ENCODE results near the gene NOVA1.
A peak's percentile ranks its signal among the peaks of the same experiment; 100 is the strongest.

NOVA1 gene

GRCh38 chr14:26589925-26590324 lies 7.9 kb downstream of the NOVA1 start:
- no peak for DNase-seq

- no peak for DNase-seq
Observed at GRCh38 chr14:26577711-26578110, 20.1 kb downstream of the NOVA1 start.

GRCh38 chr14:26554069-26554772 lies 43.6 kb downstream of the NOVA1 start:
- no peak for DNase-seq

DNA sequence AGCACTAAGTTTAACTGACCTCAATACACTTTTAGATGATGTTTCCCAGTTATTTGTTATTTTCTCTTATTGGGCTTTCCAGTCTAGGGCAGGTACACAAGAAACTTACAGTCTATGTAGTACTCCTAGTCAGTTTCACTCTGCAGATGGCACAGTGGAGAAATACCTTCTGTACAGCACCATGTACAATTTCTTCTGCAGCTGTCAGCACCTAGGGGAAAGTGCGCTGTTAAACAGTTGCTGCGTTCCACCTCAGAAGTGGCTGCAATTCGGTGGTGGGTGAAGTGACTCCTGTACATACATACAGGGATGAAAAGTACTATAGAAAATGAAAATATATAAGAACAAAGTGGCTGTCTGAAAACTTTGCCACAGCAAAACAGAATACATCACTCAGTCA lies 48.3 kb downstream of the NOVA1 start:
- no peak for DNase-seq

GRCh38 chr14:26548406-26548805 lies 49.4 kb downstream of the NOVA1 start:
- DNase-seq: no peak

- no peak for DNase-seq
Observed at GRCh38 chr14:26538176-26538575, 59.7 kb downstream of the NOVA1 start.

DNA sequence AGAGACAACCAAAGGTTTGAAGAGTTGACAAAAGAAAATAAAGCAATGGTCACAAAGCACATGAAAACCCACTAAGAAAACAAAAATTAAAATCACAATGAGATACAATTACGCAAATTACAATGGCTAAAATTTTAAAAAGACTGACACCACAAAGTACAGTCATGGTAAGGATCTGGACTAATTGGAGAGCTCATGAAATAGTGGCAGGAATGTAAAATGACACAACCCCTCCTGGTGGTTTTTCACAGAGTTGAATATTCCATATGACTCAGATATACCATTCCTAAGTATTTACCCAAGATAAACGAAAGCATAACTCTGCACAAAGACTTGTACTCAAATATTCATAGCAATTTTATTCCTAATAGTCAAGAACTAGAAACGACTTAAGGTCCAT lies 65.9 kb downstream of the NOVA1 start:
- DNase-seq: no peak

DNA sequence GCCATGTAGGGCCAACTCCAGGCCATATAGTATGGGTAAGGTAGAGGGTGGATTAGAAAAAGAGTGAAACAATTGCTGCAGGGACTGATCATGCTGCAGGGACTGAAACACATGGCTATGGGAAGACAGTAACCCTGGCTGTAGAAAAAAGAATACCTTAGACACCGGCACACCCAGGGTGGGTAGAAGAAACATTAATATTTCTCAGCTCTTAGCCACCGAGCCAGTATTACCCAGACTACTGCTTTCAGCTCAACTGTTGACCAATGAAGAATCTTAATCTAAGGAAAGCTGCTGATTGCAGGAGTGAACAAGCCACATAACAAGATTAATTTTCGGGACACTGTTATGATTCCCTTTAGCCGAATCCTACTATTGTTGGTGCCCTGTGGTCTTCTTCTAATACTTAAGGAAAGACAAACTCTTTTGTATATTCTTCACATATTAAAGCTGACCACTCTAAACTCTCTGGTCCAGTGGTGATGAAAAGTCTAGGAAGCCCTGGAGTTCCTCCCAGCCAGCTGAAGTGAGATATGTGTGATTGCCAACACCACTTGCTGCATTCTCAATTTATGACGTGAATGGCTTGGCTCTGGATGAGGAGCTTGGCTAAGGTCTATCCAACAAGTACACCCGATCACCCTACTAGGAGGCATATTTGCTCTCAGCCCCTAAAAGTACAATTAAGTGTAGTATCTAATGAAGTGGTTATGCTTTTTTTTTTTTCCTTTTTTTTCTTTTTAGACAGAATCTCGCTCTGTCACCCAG lies 69.2 kb downstream of the NOVA1 start:
- DNase-seq: no peak

GRCh38 chr14:26527095-26527494 lies 70.7 kb downstream of the NOVA1 start:
- DNase-seq: no peak

DNA sequence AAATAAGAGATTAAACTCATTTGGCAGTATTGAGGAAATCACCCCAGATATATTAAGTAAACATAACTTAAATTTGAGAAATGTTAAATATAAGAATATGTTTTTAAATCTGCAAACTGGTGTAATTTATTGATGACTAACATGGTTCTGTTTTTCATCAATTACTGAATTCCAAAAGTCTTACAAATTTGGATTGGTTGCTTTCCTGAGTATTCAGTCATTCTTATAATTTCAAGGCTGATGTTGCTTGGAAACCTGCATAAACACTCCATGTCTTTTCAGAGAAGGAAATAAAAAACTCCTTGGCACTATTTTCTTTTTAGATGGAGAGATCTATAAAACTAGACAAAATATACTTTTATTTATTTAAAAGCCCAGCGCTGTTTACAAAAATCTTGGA lies 71.7 kb downstream of the NOVA1 start:
- DNase-seq: no peak

GRCh38 chr14:26525085-26525484 lies 72.7 kb downstream of the NOVA1 start:
- DNase-seq: no peak

GRCh38 chr14:26522967-26523366 lies 74.9 kb downstream of the NOVA1 start:
- no peak for DNase-seq

DNA sequence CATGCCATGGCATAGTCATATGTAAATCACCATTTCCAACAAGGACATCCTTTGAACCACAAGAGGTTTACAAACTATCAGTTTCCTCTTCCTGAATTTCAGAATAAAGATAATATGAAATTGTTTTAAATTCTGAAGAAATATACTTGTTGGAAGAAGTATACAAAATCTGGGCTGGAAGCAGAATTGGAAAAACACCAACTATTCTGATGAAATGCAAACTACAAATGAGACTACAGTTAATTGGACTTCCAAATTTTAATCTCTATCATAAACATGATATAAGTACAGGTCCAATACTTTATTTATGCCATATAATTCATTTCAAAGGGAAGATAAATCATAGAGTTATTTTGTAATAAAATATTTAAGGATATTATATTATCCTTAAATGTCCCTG lies 80.1 kb downstream of the NOVA1 start:
- no peak for DNase-seq

DNA sequence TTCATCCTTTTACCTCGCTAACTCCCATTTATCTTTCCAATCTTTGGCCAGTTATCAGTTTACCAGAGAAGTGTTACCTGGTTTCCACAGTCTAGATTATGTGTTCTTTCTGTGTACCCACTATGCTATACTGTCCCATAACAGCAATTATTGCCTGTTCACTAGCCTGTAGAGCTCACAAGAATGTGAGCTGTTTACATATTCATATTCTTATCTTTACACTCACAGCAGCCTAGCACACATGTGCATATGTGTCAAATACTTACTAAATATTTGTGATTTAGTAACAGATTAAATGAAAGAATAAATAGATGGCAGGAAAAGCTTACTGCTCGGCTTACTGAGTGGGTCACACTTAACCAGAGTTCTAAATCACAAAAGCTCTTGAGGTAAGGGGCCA lies 97.8 kb downstream of the NOVA1 start:
- no peak for DNase-seq

DNA sequence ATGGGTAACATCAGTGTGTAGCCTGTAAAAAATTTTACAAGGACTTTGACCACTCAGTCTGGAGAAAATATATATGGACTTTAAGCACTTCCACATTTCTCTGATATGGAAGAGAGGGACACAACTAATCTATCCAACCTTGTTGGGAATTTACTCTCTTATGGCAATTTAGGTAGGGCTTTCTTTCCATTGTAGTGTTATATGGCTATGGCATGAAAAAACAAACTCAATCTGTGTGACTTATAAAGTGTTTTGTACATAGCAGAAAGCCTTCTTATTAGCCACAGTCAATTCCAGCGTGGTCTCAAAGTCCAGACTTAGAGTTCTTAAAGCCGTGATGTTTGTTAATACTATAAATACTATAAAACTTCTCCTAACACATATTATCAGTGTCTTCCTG lies 98.3 kb downstream of the NOVA1 start:
- DNase-seq: no peak

- DNase-seq: no peak
Observed at GRCh38 chr14:26486922-26487321, 110.9 kb downstream of the NOVA1 start.

- no peak for DNase-seq
Observed at GRCh38 chr14:26484562-26484961, 113.3 kb downstream of the NOVA1 start.

DNA sequence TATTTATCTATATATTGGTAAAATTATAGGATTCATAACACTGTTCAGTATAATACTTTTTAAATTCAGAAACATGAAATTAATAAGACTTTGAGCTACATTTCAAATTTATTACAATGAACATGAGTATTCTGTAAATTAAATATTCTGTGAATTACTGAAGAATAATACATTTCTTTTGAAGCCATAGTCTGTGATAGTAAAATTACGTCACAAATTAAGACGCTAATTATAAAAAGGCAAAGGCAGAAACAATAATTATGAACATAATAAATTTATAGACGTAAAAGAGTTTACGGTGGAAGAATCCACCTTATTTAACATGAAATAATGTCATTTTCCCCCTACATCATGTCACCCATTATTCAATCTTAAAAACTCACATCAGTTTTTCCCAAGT lies 118.9 kb downstream of the NOVA1 start:
- no peak for DNase-seq

GRCh38 chr14:26466862-26467261 lies 131.0 kb downstream of the NOVA1 start:
- DNase-seq: no peak

DNA sequence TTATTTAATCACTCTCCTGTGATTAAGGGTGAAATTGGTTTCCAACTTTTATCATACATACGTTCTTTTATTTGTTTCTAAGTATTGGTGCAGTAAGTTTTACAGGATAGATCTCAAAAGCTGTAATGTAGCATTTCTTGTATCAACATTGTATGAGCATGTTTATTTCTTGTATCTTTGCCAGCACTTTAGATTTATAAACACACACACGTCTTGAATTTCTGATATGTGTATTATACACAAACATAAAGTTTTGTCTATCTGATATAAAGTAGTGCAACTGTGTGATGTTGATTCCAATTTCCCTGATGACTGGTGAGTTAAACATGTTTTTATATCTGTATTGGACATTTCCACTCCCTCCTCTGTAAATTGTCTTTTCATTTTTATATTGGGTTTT lies 134.7 kb downstream of the NOVA1 start:
- no peak for DNase-seq

- DNase-seq: no peak
Observed at GRCh38 chr14:26454105-26454504, 143.7 kb downstream of the NOVA1 start.

GRCh38 chr14:26448181-26448855 lies 149.5 kb downstream of the NOVA1 start:
- no peak for DNase-seq

DNA sequence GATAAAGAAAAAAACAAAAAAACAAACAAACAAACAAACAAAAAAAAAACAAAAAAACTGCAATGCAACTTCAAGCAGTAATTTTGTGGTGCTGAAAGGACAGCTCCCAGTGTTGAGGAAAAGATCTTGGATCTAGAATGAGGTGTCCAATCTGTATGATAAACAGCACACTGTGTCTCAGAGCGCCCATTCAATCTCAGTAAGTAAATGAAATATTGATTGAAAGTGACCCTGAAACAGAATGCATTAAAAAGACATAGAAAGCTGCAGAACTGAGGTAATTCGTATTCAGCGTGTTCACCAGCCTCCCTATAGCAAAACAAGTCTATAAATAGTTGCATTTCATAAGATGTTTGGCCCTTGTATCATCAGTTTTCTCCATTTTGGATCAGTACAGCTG lies 153.0 kb downstream of the NOVA1 start:
- DNase-seq: peak; percentile 20

DNA sequence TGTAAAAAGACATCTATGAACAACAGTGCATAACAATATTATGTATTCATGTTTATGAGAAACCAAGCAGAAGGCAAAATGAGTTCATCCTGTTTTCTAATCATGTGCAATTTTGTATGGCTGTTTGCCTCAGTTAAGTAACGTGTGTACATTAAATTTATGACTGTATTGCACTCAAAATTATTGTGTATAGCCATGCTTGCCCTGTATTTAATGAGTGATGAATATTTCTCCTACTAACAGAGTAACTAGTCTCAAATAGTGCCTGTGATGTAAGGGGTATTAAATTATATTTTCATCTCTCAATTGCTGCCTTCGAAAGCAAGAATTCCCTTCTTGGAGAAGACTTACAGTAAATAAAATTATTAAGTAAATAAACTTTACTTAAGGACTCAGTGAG lies 154.2 kb downstream of the NOVA1 start:
- DNase-seq: no peak

Data from hematopoietic multipotent progenitor cell treated with erythropoietin and hydrocortisone succinate and interleukin-3 and kit ligand, for 4 days (in vitro differentiated cells).